ENCODE measurements around the gene KCNH2. TPM values are rescaled to one million over a fixed set of nuclear protein-coding genes. Genes with fewer than 3 reads are reported as not detected.

KCNH2 gene
- total and polyA plus RNA-seq, 2 experiments from 2014 or later, result 2.6 to 14.7 TPM

- no peak for TF ChIP-seq REST (IDR thresholded peaks at IDR 0.05; ENCODE audit: unreplicated experiment)
- no peak for TF ChIP-seq POLR2AphosphoS5 (IDR thresholded peaks at IDR 0.05; ENCODE audit: low read depth)
- TF ChIP-seq NANOG (IDR thresholded peaks at IDR 0.05; ENCODE audit: borderline replicate concordance), result no peak
- no peak for TF ChIP-seq ZNF331 (CRISPR knock-in tag; IDR thresholded peaks at IDR 0.05; ENCODE audit: low read depth)
These were observed 32.2 kb downstream of the KCNH2 start (continued) for GRCh38 chr7:150945853-150946420.

- no peak overlapping the region for H3K27ac ChIP-seq (ENCODE audit: low read depth)
- no peaks in the 10 kb centered on the region for H3K36me3 ChIP-seq (ENCODE audit: insufficient read depth)
- H3F3A ChIP-seq (replicated peaks; ENCODE audit: low read depth), result 0 out of 2 replicates have a peak, but pooled peaks cover 3% of the 10 kb centered on the region
- H3K9me2 ChIP-seq (ENCODE audit: insufficient read depth), result no peaks in the 10 kb centered on the region
- Mint-ChIP-seq H3K4me1 (peaks cover 41% of the 10 kb centered on the region), H3K9me3 (no peaks in the 10 kb centered on the region), H3K4me3 (no peak overlapping the region), H3K27ac (no peak overlapping the region), H3K36me3 (ENCODE audit: low read depth) (no peaks in the 10 kb centered on the region), H3K27me3 (ENCODE audit: insufficient read depth, low read depth, poor library complexity) (peaks cover 18% of the 10 kb centered on the region)
- H3K4me1 ChIP-seq (ENCODE audit: insufficient read depth), result peaks cover 23% of the 10 kb centered on the region
- no peak for TF ChIP-seq NANOG (IDR thresholded peaks at IDR 0.05; ENCODE audit: borderline replicate concordance)
- no peak for TF ChIP-seq ZNF462 (CRISPR knock-in tag; IDR thresholded peaks at IDR 0.05)
- TF ChIP-seq POLR2AphosphoS5 (IDR thresholded peaks at IDR 0.05; ENCODE audit: low read depth), result no peak
- no peak for TF ChIP-seq JUNB (IDR thresholded peaks at IDR 0.05; ENCODE audit: unreplicated experiment)
- no peak for TF ChIP-seq ETS1 (IDR thresholded peaks at IDR 0.05)
- H3K4me2 ChIP-seq, result no peak overlapping the region
- H3K27me3 ChIP-seq (ENCODE audit: insufficient read depth), result peaks cover 15% of the 10 kb centered on the region
- no peak for ATAC-seq
- H3K79me2 ChIP-seq (replicated peaks; ENCODE audit: insufficient read depth), result no peaks in the 10 kb centered on the region
- no peak overlapping the region for H3K4me3 ChIP-seq
- H4K20me1 ChIP-seq (replicated peaks; ENCODE audit: insufficient read depth), result no peaks in the 10 kb centered on the region; the same call in 1 of the 2 replicates
- H2AFZ ChIP-seq, result no peak overlapping the region
- no peak for DNase-seq (ENCODE audit: low spot score)
These were observed 32.8 kb downstream of the KCNH2 start for GRCh38 chr7:150945171-150945852.

Measured in GM23338 (cell line).